GM23248 (cell line): ENCODE results near the gene NDFIP2.

Experiments used
- EZH2 ChIP-seq: fragments of 200-600 bp; sonication (generic); IDR thresholded peaks from 2 replicates; pipeline ENCODE4 v1.6.1; 2018; ENCODE audit warnings: antibody characterized with exemption, mild to moderate bottlenecking; ENCODE audit not compliant: insufficient read depth, poor library complexity, severe bottlenecking
- EZH2phosphoT487 ChIP-seq: fragments of 200-600 bp; sonication (generic); IDR thresholded peaks from 2 replicates; pipeline ENCODE4 v1.6.1; 2018; ENCODE audit warnings: antibody characterized with exemption, moderate library complexity, mild to moderate bottlenecking, low read depth; ENCODE audit not compliant: insufficient read depth

DNA sequence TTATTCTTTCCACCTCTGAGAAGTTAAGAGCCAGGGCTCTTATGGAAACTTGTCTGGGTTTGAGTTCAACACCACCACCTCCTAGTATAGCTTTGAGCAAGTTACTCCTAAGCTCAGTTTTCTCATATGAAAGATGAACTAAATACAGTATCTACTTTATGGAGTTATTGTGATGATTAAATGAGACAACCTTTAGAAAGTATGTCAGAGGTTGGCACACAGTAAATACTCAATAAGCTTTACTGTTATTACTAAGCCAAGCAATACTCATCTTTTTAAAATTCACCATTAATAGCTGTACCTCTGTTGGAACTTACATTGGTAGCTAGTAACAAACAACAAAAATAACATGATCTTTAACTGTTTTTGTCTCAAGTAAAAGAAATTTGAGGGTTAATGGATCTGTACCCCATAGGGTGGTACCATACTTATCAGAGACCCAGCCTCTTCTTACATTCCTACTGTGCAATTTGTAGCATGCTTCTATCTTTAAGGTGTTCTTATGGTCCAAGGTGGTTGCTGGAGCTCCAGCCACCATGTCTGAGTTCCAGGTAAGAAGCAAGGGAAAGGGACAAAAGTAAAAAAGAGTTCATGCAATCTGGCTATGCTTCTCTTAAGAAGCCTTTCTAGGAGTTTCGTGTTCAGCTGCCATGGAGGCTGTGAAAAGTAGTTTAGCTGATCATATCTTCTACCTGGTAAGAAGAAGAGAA, 24.1 kb upstream of the NDFIP2 start:
- TF ChIP-seq EZH2phosphoT487, result no peak
- TF ChIP-seq EZH2, result no peak
